SK-N-SH treated with all-trans-retinoic acid at 6 μM for 48 hours (cell line): ENCODE data around the gene SORCS2.

Source experiments
- ATAC-seq: fragments of 200-7000 bp; cut with Tn5 transposase; 3 replicates; pipeline ENCODE4 v1.9.1; 2020; ENCODE audit warnings: mild to moderate bottlenecking, moderate library complexity
- ARNTL ChIP-seq: fragments of 450-650 bp; formaldehyde crosslinking; IDR thresholded peaks from 2 replicates; pipeline ENCODE4 v1.5.0; 2020; ENCODE audit warnings: low read depth, mild to moderate bottlenecking, moderate library complexity, borderline replicate concordance
- BACH2 ChIP-seq: fragments of 250-450 bp; sonication (Bioruptor Pico); IDR thresholded peaks from 2 replicates; pipeline ENCODE4 v1.9.0; 2021; ENCODE audit warnings: mild to moderate bottlenecking, borderline replicate concordance
- ESRRG ChIP-seq: fragments of 250-450 bp; sonication (Bioruptor Pico); IDR thresholded peaks from 2 replicates; pipeline ENCODE4 v1.6.1; 2021; ENCODE audit warnings: mild to moderate bottlenecking
- GLIS3 ChIP-seq: fragments of 250-450 bp; sonication (Bioruptor Pico); IDR thresholded peaks from 2 replicates; pipeline ENCODE4 v1.5.0; 2020; ENCODE audit warnings: mild to moderate bottlenecking, moderate library complexity
- PPARA ChIP-seq: fragments of 250-450 bp; sonication (Bioruptor Pico); IDR thresholded peaks from 2 replicates; pipeline ENCODE4 v1.5.0; 2020; ENCODE audit warnings: mild to moderate bottlenecking, borderline replicate concordance
- RARB ChIP-seq: fragments of 250-450 bp; sonication (Bioruptor Pico); IDR thresholded peaks from 2 replicates; pipeline ENCODE4 v1.8.0; 2021; ENCODE audit warnings: mild to moderate bottlenecking, moderate library complexity
- SNAI2 ChIP-seq: fragments of 250-450 bp; sonication (Bioruptor Pico); IDR thresholded peaks from 2 replicates; pipeline ENCODE4 v1.5.0; 2020; ENCODE audit warnings: mild to moderate bottlenecking, moderate library complexity
- TCF4 ChIP-seq: fragments of 250-450 bp; sonication (Bioruptor Pico); IDR thresholded peaks from 2 replicates; pipeline ENCODE4 v1.8.0; 2021; ENCODE audit warnings: mild to moderate bottlenecking, moderate library complexity, borderline replicate concordance
- TOX ChIP-seq: fragments of 250-450 bp; sonication (Bioruptor Pico); IDR thresholded peaks from 2 replicates; pipeline ENCODE4 v1.8.0; 2021; ENCODE audit warnings: mild to moderate bottlenecking, moderate library complexity, borderline replicate concordance
- ZC3H10 ChIP-seq: fragments of 250-450 bp; sonication (Bioruptor Pico); IDR thresholded peaks from 2 replicates; pipeline ENCODE4 v1.5.1; 2021; ENCODE audit warnings: mild to moderate bottlenecking, moderate library complexity
- ZFP3 ChIP-seq: fragments of 250-450 bp; sonication (Bioruptor Pico); IDR thresholded peaks from 2 replicates; pipeline ENCODE4 v1.5.0; 2020; ENCODE audit warnings: mild to moderate bottlenecking, moderate library complexity
- ZFP30 ChIP-seq: fragments of 450-650 bp; formaldehyde crosslinking; IDR thresholded peaks from 2 replicates; pipeline ENCODE4 v1.5.0; 2022; ENCODE audit warnings: mild to moderate bottlenecking, moderate library complexity
- ZNF565 ChIP-seq: fragments of 450-650 bp; formaldehyde crosslinking; conservative IDR thresholded peaks from 2 replicates; pipeline ENCODE4 v1.5.0; 2020; ENCODE audit warnings: low read depth, mild to moderate bottlenecking, moderate library complexity
- TF ChIP-seq, protein P1 (sequence below): fragments of 250-450 bp; sonication (Bioruptor Pico); IDR thresholded peaks from 2 replicates; pipeline ENCODE4 v1.5.1; 2021; ENCODE audit warnings: mild to moderate bottlenecking, moderate library complexity
- TF ChIP-seq, protein P2 (sequence below): fragments of 250-450 bp; sonication (Bioruptor Pico); IDR thresholded peaks from 2 replicates; pipeline ENCODE4 v1.5.0; 2020; ENCODE audit warnings: mild to moderate bottlenecking, moderate library complexity
- TF ChIP-seq, protein P3 (sequence below): fragments of 250-450 bp; sonication (Bioruptor Pico); IDR thresholded peaks from 2 replicates; pipeline ENCODE4 v1.8.0; 2020; ENCODE audit warnings: mild to moderate bottlenecking, moderate library complexity, borderline replicate concordance
- TF ChIP-seq, protein P4 (sequence below): fragments of 250-450 bp; sonication (Bioruptor Pico); IDR thresholded peaks from 2 replicates; pipeline ENCODE4 v1.8.0; 2021; ENCODE audit warnings: low read depth, mild to moderate bottlenecking, moderate library complexity, borderline replicate concordance
- TF ChIP-seq, protein P5 (sequence below): fragments of 250-450 bp; sonication (Bioruptor Pico); IDR thresholded peaks from 2 replicates; pipeline ENCODE4 v1.5.1; 2020; ENCODE audit warnings: low read depth, mild to moderate bottlenecking, moderate library complexity

Gene SORCS2

DNA sequence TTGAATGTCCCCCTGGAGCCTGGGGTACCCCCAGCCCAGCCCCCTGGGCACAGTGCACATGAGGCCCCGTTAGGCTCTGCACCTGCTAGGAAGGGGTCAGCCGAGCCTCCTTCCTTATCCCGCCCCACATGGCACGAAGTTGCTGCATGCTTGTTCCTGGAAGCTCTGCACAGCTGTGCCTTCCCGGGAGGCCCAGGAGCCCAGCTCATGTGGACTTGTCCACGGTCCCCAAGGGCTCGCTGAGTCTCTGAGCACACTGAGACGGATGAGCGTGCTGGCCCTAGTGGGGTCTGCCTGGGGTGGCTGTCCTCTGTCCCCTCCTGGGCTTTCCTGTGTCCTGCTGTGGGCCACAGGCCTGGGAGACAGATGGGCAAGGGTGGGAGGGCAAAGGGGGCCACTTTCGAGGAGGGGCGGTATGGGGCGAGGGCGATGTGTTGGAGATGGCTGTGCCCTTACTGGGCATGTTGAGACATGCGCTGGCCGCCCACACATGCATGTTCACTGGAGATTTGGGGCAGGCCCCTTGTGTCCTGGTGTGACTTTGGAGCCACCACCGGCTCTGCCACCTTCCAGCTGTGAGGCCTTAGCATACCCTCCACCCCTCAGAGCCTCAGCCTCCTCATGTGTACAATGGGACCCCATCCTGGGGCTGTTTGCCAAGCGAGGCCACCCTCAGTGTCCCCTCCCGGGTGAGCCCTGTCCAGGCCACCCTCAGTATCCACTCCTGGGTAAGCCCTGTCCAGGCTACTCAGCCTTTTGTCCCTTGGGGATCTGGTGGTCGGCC lies 509.7 kb downstream of the SORCS2 start:
- no peak for ATAC-seq
- no peak for TF ChIP-seq ESRRG (CRISPR knock-in tag)
- TF ChIP-seq, protein P1, sequence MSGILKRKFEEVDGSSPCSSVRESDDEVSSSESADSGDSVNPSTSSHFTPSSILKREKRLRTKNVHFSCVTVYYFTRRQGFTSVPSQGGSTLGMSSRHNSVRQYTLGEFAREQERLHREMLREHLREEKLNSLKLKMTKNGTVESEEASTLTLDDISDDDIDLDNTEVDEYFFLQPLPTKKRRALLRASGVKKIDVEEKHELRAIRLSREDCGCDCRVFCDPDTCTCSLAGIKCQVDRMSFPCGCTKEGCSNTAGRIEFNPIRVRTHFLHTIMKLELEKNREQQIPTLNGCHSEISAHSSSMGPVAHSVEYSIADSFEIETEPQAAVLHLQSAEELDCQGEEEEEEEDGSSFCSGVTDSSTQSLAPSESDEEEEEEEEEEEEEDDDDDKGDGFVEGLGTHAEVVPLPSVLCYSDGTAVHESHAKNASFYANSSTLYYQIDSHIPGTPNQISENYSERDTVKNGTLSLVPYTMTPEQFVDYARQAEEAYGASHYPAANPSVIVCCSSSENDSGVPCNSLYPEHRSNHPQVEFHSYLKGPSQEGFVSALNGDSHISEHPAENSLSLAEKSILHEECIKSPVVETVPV, result no peak
- TF ChIP-seq ZNF565, result no peak
- no peak for TF ChIP-seq ZFP30 (CRISPR knock-in tag)
- no peak for TF ChIP-seq TCF4 (CRISPR knock-in tag)
- no peak for TF ChIP-seq ARNTL
- TF ChIP-seq RARB (CRISPR knock-in tag), result no peak
- TF ChIP-seq, protein P2, sequence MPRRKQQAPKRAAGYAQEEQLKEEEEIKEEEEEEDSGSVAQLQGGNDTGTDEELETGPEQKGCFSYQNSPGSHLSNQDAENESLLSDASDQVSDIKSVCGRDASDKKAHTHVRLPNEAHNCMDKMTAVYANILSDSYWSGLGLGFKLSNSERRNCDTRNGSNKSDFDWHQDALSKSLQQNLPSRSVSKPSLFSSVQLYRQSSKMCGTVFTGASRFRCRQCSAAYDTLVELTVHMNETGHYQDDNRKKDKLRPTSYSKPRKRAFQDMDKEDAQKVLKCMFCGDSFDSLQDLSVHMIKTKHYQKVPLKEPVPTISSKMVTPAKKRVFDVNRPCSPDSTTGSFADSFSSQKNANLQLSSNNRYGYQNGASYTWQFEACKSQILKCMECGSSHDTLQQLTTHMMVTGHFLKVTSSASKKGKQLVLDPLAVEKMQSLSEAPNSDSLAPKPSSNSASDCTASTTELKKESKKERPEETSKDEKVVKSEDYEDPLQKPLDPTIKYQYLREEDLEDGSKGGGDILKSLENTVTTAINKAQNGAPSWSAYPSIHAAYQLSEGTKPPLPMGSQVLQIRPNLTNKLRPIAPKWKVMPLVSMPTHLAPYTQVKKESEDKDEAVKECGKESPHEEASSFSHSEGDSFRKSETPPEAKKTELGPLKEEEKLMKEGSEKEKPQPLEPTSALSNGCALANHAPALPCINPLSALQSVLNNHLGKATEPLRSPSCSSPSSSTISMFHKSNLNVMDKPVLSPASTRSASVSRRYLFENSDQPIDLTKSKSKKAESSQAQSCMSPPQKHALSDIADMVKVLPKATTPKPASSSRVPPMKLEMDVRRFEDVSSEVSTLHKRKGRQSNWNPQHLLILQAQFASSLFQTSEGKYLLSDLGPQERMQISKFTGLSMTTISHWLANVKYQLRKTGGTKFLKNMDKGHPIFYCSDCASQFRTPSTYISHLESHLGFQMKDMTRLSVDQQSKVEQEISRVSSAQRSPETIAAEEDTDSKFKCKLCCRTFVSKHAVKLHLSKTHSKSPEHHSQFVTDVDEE (CRISPR knock-in tag), result no peak
- TF ChIP-seq, protein P3, sequence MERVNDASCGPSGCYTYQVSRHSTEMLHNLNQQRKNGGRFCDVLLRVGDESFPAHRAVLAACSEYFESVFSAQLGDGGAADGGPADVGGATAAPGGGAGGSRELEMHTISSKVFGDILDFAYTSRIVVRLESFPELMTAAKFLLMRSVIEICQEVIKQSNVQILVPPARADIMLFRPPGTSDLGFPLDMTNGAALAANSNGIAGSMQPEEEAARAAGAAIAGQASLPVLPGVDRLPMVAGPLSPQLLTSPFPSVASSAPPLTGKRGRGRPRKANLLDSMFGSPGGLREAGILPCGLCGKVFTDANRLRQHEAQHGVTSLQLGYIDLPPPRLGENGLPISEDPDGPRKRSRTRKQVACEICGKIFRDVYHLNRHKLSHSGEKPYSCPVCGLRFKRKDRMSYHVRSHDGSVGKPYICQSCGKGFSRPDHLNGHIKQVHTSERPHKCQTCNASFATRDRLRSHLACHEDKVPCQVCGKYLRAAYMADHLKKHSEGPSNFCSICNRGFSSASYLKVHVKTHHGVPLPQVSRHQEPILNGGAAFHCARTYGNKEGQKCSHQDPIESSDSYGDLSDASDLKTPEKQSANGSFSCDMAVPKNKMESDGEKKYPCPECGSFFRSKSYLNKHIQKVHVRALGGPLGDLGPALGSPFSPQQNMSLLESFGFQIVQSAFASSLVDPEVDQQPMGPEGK (CRISPR knock-in tag), result no peak

DNA sequence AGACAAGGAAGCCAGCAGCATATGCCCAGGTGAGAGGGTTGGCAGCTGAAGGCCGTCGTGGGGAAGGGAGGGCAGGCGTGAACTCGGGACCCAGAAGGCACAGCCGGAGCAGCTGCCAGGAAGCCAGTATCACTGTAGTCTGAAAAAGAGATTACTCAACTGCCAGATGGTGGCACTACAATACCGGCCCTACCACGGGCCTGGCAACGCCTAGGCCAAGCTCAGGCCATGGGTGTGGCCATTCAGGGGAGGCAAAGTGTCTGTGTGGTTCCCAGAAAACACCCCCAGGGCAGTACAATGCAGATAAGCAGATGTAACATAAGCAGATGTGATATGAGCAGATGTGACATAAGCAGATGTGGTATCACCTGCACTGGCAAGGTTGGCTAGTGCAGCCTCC lies 511.4 kb downstream of the SORCS2 start:
- ATAC-seq, result no peak
- no peak for TF ChIP-seq BACH2 (CRISPR knock-in tag)
- TF ChIP-seq, protein P4, sequence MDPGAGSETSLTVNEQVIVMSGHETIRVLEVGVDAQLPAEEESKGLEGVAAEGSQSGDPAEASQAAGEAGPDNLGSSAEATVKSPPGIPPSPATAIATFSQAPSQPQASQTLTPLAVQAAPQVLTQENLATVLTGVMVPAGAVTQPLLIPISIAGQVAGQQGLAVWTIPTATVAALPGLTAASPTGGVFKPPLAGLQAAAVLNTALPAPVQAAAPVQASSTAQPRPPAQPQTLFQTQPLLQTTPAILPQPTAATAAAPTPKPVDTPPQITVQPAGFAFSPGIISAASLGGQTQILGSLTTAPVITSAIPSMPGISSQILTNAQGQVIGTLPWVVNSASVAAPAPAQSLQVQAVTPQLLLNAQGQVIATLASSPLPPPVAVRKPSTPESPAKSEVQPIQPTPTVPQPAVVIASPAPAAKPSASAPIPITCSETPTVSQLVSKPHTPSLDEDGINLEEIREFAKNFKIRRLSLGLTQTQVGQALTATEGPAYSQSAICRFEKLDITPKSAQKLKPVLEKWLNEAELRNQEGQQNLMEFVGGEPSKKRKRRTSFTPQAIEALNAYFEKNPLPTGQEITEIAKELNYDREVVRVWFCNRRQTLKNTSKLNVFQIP, result no peak

DNA sequence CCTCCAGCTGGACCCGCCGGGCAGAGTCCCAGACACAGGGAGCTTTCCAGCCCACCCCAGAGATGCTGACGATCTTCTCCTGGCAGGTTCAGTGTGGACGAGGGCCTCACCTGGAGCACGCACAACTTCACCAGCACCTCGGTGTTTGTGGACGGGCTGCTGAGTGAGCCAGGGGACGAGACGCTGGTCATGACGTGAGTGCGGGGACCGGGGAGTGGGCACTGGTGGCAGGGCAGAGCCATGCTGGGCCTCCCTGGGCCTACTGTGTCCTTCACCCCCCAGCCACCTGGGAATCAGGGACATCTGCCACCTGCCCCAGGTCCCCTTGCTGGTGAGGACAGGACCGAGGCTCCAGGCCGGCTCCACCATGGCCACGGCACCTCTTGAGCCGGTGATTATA lies 511.8 kb downstream of the SORCS2 start:
- no peak for TF ChIP-seq BACH2 (CRISPR knock-in tag)
- no peak for ATAC-seq

DNA sequence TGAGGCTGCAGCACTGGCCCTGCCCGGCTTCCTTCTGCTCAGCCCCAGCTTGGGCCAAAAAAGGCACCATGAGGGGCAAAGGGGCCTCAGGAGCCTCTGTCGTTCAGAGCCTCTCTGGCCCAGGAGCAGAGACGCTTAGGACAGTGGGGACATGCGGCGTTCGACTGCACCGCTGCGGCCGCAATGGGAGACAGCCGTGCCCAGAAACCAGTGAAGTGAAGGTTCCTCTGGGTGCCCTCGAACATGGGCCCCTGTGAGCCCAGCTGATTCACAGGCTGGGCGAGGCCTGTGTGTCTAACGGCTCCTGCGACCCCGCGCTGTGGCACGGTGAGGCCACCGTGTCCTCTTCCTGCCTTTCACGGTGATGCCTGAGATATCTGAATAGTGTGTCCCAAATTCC lies 512.3 kb downstream of the SORCS2 start:
- no peak for ATAC-seq
- TF ChIP-seq ZNF565 (no peak), PPARA (no peak), SNAI2 (no peak), ZC3H10 (CRISPR knock-in tag) (no peak), RARB (CRISPR knock-in tag) (no peak), BACH2 (CRISPR knock-in tag) (no peak), ARNTL (no peak), ESRRG (CRISPR knock-in tag) (no peak), TOX (no peak), ZFP3 (CRISPR knock-in tag) (no peak), GLIS3 (no peak), TCF4 (CRISPR knock-in tag) (no peak)
- TF ChIP-seq, protein P1, result no peak
- TF ChIP-seq, protein P3 (CRISPR knock-in tag), result no peak
- TF ChIP-seq, protein P5, sequence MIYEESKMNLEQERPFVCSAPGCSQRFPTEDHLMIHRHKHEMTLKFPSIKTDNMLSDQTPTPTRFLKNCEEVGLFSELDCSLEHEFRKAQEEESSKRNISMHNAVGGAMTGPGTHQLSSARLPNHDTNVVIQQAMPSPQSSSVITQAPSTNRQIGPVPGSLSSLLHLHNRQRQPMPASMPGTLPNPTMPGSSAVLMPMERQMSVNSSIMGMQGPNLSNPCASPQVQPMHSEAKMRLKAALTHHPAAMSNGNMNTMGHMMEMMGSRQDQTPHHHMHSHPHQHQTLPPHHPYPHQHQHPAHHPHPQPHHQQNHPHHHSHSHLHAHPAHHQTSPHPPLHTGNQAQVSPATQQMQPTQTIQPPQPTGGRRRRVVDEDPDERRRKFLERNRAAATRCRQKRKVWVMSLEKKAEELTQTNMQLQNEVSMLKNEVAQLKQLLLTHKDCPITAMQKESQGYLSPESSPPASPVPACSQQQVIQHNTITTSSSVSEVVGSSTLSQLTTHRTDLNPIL (CRISPR knock-in tag), result no peak
- TF ChIP-seq, protein P4, result no peak
